GM19324 (cell line): ENCODE data around the gene BEAN1.

ENCODE experiments used
- ATAC-seq: cut with Tn5 transposase; IDR thresholded peaks from one replicate; pipeline ENCODE4 v1.9.1; 2021; ENCODE audit warnings: mild to moderate bottlenecking, moderate library complexity; ENCODE audit not compliant: unreplicated experiment, low FRiP score

The BEAN1 gene, protein sequence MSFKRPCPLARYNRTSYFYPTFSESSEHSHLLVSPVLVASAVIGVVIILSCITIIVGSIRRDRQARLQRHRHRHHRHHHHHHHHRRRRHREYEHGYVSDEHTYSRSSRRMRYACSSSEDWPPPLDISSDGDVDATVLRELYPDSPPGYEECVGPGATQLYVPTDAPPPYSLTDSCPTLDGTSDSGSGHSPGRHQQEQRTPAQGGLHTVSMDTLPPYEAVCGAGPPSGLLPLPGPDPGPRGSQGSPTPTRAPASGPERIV

DNA sequence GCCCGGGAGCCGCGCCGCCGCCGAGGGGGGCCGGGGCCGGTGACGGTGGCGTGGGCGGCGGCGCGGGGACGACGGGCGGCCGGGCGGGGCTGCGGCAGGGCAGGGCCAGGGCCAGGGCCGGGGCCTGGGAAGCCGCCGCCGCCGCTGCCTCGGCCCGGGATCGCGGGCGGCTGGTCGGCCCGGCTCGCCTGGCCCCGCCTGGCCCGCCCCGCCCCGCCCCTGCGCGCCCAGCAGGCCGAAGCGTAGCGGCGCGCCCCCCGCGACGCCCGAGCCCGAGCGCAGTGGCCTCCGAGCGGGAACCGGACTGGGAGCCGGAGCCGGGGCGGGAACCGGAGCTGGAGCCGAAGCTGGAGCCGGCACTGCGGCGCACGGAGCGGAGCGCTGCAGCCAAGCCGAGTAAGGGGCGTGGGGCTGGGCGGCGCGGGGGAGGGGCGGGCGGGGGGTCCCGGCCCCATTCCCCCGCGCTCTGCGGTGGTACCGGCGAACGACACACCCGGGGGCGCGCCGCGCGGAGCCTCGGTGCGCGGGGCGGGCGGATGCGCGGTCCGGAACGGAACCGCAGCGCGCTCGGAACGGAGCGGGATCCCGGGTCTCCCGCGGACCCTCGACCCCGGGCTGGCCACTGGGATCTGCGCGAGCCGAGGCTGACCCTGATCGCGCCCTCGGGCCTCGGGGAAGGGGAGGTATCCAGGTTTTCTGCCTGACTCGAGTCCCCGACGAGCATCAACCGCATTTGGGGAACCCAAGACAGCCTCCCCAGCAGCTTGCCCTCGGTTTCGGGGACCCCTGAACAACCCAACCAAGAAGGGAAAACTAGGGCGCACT, at the start of gene BEAN1:
BEAN1 (plus strand) TSS at position 260 of the 825 bp plus-strand sequence. CDS start 10,382 bp downstream, outside the sequence.
- ATAC-seq = no peak

DNA sequence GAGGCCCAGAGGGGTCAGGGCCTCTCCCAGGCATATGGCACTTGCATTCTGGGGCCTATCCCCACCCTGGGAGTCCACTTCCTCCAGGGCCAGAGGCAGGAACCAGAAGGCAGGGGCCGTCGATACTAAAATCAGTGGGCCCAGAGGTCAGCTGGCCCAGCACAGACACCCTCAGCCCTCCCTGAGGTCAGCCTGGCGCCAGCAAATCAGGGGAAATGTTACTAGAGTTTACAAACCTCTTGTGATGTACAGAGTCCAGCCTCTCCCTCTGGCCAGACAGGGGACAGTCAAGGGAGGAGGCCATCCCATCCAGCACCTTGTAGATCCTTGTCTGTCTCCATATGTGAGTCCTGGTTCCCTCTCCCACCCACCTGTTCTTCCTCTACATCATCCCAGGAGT, 49.8 kb upstream of the BEAN1 start:
- ATAC-seq = no peak

DNA sequence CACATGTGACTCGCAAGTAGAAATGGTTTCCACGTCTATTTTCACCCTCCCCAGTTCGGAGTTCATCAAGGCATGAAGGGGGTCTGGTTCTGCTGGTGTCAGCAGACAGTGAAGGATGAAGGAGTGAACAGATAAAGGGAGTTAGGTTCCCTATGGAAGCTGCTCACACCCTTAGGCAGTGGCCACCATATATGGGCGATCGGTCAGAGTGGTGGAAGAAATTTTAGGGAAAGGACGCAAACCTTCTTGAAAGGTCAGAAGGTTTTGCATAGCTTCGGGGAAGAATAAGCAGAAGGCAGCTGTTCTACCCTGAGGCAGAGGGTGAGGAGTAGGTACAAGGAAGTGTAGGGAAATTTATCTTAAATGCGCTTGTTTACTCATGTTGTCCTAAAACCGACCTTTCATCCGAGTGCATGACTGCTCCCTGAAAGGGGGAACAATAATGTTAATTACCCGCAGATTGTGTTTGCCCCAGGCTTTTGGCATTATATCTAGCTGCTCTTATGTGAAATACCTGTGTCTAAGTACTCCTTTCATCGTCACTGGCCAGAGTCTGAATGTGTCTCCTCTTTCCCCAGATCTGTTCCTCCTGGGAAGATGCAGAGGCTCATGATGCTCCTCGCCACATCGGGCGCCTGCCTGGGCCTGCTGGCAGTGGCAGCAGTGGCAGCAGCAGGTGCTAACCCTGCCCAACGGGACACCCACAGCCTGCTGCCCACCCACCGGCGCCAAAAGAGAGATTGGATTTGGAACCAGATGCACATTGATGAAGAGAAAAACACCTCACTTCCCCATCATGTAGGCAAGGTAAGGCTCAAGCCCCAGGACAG, 48.1 kb upstream of the BEAN1 start:
- ATAC-seq = no peak

- no peak for ATAC-seq
Measured at GRCh38 chr16:66379571-66379941, 47.5 kb upstream of the BEAN1 start.

DNA sequence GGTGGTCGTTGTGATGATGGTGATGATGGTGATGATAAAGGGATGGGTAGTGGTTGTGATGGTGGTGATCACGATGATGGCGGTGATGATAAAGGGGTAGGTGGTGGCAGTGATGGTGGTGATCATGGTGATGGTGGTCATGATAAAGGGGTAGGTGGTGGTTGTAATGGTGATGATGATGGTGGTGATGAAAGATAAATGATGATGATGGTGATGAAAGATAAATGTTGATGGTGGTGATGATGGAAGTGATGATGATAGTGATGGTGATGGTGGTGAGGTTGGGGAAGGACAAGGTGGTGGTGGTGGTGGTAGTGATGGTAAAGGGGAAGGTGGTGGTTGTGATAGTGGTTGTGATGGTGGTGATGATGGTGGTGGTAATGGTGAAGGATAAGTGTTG, 46.7 kb upstream of the BEAN1 start:
- no peak for ATAC-seq

DNA sequence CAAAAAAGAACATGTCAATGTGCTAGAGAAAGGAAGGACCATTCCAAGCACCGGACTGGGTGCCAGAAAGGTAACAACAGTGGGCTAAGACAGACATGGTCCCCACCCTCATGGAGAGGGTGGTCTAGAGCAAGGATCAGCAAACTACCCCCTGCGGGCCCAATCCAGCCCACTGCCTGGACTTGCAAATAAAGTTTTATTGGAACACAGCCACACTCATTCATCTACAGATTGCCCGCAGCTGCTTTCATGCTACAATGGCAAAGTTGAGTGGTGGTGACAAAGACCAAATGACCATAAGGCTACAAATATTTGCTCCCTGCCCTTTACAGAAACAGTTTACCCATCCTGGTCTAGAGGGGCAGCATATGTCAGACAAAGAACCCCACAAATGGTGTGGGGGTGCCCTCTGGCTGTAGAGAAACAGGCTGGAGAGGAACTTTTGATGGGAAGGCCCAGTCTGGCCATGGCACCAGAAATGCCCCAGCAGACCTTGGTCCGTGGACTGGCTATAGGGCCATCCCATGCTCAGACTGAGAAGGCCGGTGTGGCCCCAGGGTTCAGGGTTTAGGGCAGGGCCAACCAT, 45.4 kb upstream of the BEAN1 start:
- ATAC-seq = no peak

DNA sequence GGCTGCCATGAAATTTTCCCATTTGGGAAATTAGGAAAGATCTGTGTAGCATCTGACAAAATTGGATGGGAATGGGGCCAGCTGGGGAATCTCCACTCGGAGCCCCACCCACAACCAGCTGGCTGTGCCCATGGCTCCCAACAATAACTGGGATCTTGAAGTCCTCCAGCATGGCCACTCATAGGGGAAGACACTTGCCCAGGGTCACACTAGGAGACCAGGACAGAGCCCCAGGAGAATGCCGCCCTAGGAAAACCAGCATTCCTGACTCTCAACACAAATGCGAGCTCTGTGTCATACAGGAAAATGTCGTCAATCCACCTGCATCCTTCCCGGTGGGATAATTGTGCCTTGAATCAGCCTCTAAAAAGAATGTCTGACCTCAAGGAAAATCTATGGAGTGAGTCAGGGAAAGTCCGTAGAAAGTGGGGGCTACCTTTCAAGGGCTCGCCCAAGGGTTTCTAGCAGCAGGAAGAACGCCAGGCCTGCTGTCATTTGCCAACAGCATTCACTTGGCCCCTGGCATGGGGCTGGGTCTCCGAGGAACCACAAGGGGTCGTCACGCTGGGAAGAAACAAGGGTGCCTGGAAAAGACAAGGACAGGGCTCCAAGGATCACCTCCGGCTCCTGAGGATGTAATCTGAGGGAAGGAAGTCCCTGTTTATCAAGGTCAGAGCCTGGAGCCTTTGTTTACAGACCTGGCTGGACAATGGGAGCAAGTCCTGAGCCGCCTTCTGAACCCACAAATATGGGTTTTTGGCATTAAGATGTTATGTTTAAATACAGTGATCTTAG, 44.7 kb upstream of the BEAN1 start:
- no peak for ATAC-seq

GRCh38 chr16:66382966-66383299, 44.2 kb upstream of the BEAN1 start:
- ATAC-seq = no peak

- no peak for ATAC-seq
Measured at GRCh38 chr16:66383551-66383950, 43.5 kb upstream of the BEAN1 start.

DNA sequence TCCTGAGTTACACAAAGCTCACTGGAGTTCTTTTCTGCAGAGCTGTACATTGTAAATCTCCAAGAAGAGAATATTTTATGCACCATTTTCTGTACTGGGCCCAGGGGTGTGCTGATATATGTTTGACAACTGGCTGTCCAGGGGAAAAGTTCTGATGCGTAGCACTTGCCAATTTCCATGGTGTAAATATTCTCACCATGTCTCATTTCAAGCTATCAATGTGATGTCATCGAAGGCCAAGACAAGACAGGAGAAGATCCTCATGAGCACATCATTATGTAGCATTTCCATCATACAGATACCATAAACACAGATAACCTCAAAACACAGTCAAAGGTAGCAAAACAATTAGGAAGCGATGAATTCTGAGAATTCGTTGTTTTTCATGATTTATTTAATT, 41.7 kb upstream of the BEAN1 start:
- ATAC-seq = no peak

GRCh38 chr16:66386629-66387622, 40.2 kb upstream of the BEAN1 start:
- no peak for ATAC-seq

GRCh38 chr16:66387817-66388332, 39.2 kb upstream of the BEAN1 start:
- no peak for ATAC-seq

DNA sequence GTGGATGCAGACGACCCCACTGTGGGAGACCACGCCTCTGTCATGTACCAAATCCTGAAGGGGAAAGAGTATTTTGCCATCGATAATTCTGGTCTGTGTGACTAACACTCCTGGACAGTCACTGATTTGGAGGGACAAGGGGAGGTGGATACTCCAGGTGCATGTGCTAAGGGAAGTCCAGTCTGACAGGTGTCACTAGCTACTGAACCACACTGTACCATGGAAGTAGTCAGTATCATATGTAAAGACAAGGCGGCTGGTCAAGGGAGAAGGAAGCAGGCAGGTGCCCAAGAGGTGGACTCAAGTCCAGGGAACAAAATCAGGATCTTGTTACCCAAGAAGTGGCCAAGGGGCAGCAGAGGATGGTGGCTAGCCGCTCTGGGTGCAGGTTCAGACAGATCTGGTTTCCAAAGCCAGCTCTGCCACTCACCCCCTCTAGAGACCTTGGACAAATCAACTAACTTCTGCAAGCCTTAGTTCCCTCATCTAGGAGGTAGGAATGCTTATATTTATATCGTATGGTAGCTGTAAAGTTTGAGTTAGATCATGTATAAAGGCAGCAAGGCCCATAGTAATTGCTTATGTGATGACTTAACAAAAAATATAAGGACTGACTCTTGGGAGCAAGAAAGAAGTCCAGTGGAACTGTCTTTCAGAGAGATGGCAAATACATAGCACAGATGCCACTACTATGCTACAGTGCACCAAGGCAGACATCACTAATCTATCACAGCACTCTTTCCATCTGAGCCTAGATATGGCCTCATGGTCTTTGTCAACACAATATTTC, 38.5 kb upstream of the BEAN1 start:
- ATAC-seq = no peak

GRCh38 chr16:66389256-66390176, 37.6 kb upstream of the BEAN1 start:
- ATAC-seq = no peak

- no peak for ATAC-seq
Measured at GRCh38 chr16:66390346-66391108, 36.6 kb upstream of the BEAN1 start.
